HG03103 (cell line): ENCODE data around the gene REEP6.
"Not testable (repeated sequence)": the region's sequence is repeated elsewhere in the genome, so short reads cannot be mapped to it uniquely, and the experiment has no call there.

ENCODE experiments used
- ATAC-seq: cut with Tn5 transposase; IDR thresholded peaks from one replicate; pipeline ENCODE4 v1.9.1; 2021; ENCODE audit warnings: low read depth; ENCODE audit not compliant: unreplicated experiment

Gene REEP6

DNA sequence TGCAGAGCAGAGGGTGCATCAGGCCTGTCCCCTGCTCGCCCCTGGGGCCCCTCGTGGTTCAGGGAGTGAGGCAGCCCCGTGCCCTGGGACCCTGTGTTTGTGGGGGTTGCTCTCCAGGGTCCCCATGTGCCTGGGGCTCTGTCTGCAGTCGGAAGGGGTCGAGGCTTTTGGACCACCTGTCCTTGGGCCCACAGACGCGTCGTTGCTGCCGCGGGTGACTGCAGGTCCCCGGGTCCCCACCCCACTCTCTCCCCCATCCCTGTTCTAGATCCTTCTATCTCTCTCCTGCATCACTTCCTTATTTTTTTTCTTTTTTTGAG, 2.7 kb upstream of the REEP6 start:
- no peak for ATAC-seq

DNA sequence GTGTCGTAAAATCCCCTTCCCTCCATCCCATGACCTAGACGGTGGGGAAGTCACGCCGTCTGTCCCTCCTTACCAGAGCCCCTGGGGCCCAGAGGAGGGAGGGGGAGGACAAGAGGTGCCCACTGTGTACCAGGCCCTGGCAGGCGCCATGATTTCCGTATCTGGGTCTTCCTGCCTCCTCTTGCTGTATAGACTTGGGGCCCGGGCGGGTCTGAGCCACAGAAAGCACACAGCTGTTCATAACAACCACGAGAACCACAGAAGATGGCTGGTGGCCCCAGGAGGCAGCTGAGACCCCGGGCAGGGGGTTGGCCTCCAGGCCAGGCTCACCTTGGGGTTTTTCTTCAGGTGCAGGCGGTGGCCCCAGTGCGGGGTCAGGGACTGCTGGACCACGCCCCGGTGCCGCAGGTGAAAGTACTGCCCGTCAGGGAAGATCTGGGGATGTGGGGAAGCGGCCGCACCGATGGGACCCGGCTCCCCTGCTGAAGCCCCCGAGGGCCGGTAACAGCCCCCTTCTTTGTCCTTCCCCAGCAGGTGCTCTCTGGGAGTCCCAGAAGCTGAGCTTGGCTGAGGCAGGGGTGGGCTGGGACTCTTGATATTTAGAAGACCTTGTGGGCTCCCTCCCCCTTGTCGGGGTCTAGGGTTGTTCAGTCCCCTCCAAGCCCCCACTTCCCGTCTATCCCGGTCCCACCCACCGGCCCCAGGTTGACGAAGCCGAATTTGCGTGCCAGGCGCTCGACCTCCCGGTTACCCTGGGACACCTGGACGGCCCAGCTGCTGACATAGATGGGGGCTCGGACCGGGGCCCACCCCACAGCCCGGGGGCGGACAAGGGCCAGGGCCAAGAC, 1.3 kb upstream of the REEP6 start:
- ATAC-seq, result no peak

- peak; percentile 73 for ATAC-seq
Observed at GRCh38 chr19:1490311-1491113, 469 bp upstream of the REEP6 start, which contains the start of gene PCSK4. TSS of gene PCSK4 (minus strand) at chr19:1490350. CDS start at chr19:1490346, 4 bp downstream.

- no peak for ATAC-seq
Observed at GRCh38 chr19:1491849-1492170, 829 bp downstream of the REEP6 start.

DNA sequence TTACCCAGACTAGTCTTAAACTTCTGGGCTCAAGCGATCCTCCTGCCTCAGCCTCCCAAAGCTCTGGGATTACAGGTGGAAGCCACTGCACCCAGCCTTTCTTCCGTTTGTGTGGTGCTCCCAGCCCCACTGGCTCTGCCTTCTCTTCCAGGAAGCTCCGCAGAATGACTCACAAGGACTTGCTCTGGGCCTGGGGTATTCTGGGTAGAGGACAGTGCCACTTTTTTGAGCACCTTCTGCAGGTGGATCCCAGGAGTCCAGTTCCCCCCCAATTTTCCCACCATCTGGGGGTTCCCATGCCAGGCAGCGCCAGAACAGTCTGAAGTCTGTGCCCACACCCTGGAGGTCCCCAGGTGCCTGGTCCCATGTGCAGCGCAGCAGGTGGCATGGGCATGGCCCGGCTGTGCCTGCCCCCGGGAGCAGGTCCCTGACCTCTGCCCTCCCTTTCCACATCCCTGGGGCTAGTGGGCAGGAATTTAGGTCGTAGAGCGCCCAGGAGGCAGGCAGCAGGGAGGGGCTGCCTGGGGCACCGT, 1.6 kb downstream of the REEP6 start:
- ATAC-seq, result no peak

- ATAC-seq, result no peak
Observed at GRCh38 chr19:1494115-1494815, 3.3 kb downstream of the REEP6 start.

GRCh38 chr19:1495051-1495798, 4.2 kb downstream of the REEP6 start:
- no peak for ATAC-seq

GRCh38 chr19:1495799-1496713, 5.1 kb downstream of the REEP6 start:
- no peak for ATAC-seq

DNA sequence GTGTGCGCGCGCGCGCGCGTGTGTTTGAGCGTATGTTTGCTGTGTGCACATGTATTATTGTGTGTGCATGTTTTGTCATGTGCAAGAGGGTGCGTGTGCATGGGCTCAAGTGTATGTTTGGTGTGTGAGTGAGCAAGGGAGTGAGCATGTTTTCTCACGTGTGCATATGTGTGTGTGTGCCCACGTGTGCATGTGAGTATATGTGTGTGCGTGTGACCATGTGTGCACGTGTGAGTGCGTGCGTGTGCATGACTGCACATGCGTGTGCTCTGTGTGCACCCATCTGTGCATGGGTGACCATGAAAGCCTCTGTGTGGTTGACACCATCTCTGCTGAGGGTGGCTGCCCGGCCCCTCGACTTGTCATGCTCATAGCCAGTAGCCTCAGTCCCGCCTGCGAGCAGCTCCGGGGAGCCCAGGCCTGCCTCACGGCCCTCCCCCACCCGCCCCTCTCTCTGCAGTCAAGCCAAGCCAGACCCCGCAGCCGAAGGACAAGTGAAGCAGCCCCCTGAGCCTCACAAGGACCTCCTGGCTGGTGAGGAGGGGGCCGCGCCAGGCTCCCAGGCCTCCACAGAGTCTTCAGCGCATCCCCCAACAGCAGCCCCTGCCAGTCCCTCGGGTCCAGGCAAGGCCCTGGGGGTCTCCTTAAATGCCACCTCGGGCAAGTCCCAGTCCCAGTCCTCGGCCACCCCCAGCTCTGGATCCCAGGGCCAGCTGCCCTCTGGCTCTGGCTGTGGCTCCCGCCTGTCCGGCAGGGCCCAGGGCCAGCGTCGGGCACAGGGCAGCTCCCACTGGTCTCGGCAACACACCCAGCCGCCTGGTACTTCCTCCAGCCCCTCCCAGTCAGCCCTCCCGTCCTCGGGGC, 6.0 kb downstream of the REEP6 start:
- no peak for ATAC-seq

DNA sequence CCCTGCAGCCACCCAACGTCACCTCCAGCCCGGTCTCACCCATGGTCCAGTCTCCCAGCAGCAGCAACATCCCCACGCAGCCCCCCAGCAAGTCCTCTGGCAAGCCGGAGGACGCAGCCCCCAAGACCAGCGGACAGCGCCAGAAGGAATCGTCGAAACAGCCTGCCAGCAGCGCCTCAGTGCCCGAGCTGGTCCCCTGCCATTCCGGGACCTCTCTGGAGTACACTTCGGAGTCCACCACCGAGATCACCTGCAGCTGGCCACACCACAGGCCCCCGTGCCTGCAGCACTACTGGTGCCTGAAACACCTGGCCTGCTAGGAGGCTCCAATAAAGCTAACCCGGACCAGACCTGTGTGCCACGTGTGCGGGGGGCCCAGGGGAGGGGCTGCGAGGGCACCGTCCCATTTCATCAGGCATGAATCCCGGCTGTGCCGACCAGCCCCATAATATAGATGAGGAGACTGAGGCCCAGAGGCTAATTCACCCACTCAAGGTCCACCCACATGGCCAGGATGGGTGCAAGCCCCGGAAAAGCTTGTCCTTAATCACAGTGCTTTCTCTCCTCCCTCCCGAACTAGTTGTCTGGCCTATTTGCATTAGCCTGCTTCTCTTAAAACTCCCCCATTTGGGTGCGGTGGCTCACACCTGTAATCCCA, 6.7 kb downstream of the REEP6 start:
- ATAC-seq, result no peak

DNA sequence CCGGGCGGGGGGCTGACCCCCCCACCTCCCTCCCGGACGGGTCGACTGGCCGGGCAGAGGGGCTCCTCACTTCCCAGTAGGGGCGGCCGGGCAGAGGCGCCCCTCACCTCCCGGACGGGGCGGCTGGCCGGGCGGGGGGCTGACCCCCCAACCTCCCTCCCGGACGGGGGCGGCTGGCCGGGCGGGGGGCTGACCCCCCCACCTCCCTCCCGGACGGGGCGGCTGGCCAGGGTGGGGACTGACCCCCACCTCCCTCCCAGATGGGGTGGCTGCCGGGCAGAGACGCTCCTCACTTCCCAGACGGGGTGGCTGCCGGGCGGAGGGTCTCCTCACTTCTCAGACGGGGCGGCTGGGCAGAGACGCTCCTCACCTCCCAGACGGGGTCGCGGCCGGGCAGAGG, 8.2 kb downstream of the REEP6 start:
- not testable (repeated sequence) for ATAC-seq

- ATAC-seq, result no peak
Observed at GRCh38 chr19:1501200-1501595, 10.2 kb downstream of the REEP6 start.

DNA sequence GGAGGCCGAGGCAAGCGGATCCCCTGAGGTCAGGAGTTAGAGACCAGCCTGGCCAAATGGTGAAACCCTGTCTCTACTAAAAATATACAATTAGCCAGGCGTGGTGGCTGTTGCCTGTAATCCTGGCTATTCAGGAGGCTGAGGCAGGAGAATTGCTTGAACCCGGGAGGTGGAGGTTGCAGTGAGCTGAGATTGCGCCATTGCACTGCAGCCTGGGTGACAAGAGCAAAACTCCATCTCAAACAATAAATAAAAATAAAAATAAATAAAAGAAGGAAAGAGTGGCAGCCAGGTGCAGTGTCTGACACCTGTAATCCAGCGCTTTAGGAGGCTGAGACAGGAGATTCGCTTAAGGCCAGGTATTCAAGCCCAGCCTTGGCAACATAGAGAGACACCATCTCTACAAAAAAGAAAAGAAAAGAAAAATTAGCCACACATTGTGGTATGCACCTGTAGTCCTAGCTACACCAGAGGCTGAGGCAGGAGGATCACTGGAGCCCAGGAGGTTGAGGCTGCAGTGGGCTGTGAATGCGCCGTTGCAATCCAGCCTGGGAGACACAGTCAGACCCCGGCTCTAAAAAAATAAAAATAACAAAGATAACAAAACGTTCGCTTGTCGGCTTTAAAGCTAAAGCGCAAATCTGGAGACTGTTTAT, 11.6 kb downstream of the REEP6 start:
- ATAC-seq, result no peak

- ATAC-seq, result no peak
Observed at GRCh38 chr19:1503089-1503924, 12.3 kb downstream of the REEP6 start.

- no peak for ATAC-seq
Observed at GRCh38 chr19:1503925-1504773, 13.2 kb downstream of the REEP6 start.

- ATAC-seq, result no peak
Observed at GRCh38 chr19:1505012-1505411, 14.0 kb downstream of the REEP6 start.
